SU-DHL-6 (cell line): Measurements from ENCODE around the gene FBXO15.

Source experiments
- EZH2phosphoT487 ChIP-seq: fragments of 200-600 bp; sonication (generic), shearing (Covaris generic); conservative IDR thresholded peaks from 2 replicates; pipeline ENCODE4 v1.6.1; 2018; ENCODE audit warnings: mild to moderate bottlenecking, antibody characterized with exemption, low read length, moderate library complexity, mixed read lengths
- TF ChIP-seq, protein P1 (sequence below): fragments of 200-600 bp; sonication (generic); IDR thresholded peaks from one replicate; pipeline ENCODE4 v1.5.1; 2017; ENCODE audit warnings: antibody characterized with exemption, mild to moderate bottlenecking, low read length, moderate library complexity; ENCODE audit not compliant: insufficient read depth, poor library complexity, severe bottlenecking

DNA sequence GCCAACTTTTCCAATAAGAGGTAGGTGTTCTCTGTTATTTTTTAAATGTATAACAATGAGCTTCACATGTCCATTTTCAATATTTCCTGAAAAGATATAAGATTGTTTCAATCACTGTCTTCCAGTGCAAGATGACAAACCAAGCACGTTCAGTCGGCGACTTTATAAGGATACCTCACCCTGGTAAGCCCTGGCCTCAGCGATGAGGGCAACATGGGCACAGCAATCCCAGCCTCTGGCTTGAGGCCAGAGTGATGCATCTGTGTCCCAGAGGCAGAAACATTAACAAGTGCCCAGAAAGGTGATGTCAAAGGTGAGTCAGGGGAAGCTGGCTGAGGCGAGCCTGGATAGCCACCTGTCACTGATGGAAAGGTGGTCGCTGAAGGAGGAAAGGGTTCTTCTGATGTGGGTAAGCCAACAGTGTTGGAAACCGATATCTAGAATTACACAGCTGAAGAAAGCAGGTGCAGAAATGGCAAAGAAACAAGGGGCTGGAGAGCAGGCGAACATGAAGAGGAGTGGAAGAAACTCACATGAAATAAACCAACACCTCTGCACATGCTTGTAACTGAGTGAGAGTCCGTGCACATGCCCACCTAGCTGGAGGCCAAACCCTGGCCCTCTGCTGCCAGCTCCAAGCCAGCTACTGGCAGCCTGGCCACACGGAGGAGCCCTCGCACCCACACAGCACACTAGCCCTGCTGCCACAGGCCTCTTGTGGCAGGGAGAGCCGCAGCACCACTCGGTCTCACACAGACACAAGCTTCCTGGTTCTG is 65.5 kb downstream of the FBXO15 start:
- TF ChIP-seq, protein P1, sequence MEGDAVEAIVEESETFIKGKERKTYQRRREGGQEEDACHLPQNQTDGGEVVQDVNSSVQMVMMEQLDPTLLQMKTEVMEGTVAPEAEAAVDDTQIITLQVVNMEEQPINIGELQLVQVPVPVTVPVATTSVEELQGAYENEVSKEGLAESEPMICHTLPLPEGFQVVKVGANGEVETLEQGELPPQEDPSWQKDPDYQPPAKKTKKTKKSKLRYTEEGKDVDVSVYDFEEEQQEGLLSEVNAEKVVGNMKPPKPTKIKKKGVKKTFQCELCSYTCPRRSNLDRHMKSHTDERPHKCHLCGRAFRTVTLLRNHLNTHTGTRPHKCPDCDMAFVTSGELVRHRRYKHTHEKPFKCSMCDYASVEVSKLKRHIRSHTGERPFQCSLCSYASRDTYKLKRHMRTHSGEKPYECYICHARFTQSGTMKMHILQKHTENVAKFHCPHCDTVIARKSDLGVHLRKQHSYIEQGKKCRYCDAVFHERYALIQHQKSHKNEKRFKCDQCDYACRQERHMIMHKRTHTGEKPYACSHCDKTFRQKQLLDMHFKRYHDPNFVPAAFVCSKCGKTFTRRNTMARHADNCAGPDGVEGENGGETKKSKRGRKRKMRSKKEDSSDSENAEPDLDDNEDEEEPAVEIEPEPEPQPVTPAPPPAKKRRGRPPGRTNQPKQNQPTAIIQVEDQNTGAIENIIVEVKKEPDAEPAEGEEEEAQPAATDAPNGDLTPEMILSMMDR, result peak; percentile 64
- no peak for TF ChIP-seq EZH2phosphoT487
